Measurements from ENCODE around the gene OLFML3.

DNA sequence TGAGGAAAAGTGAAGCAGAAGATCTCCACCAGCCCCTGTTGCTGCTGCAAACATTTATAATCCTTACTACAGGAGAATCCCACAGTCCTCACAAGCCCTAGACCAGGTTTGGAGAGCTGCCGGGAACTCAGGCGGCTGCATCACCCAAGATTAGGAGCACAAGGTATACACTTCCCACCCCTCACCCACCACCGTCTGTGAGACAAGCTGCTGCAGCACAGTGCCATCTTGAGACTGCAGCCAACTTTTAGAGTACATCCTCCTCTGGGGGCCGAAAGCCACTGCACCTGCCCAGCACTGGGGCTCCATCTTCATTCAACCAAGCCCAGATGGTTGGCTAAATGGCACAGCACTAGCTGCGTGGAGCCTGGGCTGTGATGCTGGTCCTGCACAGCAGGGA lies 13.8 kb downstream of the OLFML3 start:
- TF ChIP-seq POLR2A (IDR thresholded peaks at IDR 0.05; ENCODE audit: low read depth, low read length) (no peak), POLR2AphosphoS5 (IDR thresholded peaks at IDR 0.05; ENCODE audit: insufficient read depth, low read depth, low read length) (no peak)
- TF ChIP-seq, protein P1, sequence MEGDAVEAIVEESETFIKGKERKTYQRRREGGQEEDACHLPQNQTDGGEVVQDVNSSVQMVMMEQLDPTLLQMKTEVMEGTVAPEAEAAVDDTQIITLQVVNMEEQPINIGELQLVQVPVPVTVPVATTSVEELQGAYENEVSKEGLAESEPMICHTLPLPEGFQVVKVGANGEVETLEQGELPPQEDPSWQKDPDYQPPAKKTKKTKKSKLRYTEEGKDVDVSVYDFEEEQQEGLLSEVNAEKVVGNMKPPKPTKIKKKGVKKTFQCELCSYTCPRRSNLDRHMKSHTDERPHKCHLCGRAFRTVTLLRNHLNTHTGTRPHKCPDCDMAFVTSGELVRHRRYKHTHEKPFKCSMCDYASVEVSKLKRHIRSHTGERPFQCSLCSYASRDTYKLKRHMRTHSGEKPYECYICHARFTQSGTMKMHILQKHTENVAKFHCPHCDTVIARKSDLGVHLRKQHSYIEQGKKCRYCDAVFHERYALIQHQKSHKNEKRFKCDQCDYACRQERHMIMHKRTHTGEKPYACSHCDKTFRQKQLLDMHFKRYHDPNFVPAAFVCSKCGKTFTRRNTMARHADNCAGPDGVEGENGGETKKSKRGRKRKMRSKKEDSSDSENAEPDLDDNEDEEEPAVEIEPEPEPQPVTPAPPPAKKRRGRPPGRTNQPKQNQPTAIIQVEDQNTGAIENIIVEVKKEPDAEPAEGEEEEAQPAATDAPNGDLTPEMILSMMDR (IDR thresholded peaks at IDR 0.05; ENCODE audit: extremely low read depth in 1 of 2, insufficient read depth in 1 of 2, low read depth in 1 of 2, low read length in 2 of 2) = no peak
- TF ChIP-seq, protein P2, sequence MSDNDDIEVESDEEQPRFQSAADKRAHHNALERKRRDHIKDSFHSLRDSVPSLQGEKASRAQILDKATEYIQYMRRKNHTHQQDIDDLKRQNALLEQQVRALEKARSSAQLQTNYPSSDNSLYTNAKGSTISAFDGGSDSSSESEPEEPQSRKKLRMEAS (IDR thresholded peaks at IDR 0.05; ENCODE audit: insufficient read depth, insufficient read length) = no peak
